Stomach (tissue), 9 donors: ENCODE measurements around the gene ABCD4. TPM values are rescaled to one million over a fixed set of nuclear protein-coding genes. Genes with fewer than 3 reads are reported as not detected.
A peak's percentile ranks its signal among the peaks of the same experiment; 100 is the strongest.

Experiments
- DNase-seq, 2 donors: peaks; one replicate each; pipeline versions ENCODE4 v3.0.0 to v3.0.0-alpha.2; 2013 to 2019
- H3K27ac ChIP-seq, 5 donors: fragments of 200-600 bp in 4 of 5; sonication (generic) in 4 of 5; one replicate each; pipeline ENCODE4 v1.5.1; 2013 to 2019; ENCODE audit warnings: mild to moderate bottlenecking in 1 of 5, moderate library complexity in 1 of 5
- H3K27me3 ChIP-seq, 3 donors: fragments of 200-600 bp; sonication (generic); one replicate each; pipeline ENCODE4 v1.5.1; 2017 to 2019; ENCODE audit warnings: mixed run types in 1 of 3
- H3K36me3 ChIP-seq, 4 donors: fragments of 200-600 bp; sonication (generic); 1 replicate in 3 of 4; 2 replicates in 1 of 4; pipeline ENCODE4 v1.5.1; 2016 to 2019
- H3K4me1 ChIP-seq, 4 donors: fragments of 200-600 bp; sonication (generic); one replicate each; pipeline ENCODE4 v1.5.1; 2016 to 2019
- H3K4me3 ChIP-seq, 4 donors: fragments of 200-600 bp; sonication (generic) in 3 of 4; one replicate each; pipeline ENCODE4 v1.5.1; 2016 to 2019; ENCODE audit warnings: mild to moderate bottlenecking in 1 of 4
- H3K9me3 ChIP-seq, 4 donors: fragments of 200-600 bp; sonication (generic); one replicate each; pipeline ENCODE4 v1.5.1; 2016 to 2019
- EP300 ChIP-seq: sonication (generic); formaldehyde crosslinking; IDR thresholded peaks from one replicate; pipeline ENCODE4 v1.6.1; 2017; ENCODE audit warnings: antibody characterized with exemption
- POLR2A ChIP-seq, 4 donors: fragments of 450-650 bp; IDR thresholded peaks; one replicate each; pipeline ENCODE4 v1.6.1; 2016; ENCODE audit warnings: antibody characterized with exemption in 4 of 4, control low read depth in 2 of 4, mild to moderate bottlenecking in 1 of 4, moderate library complexity in 1 of 4
- POLR2AphosphoS5 ChIP-seq, 3 donors: sonication (generic); formaldehyde crosslinking; IDR thresholded peaks; one replicate each; pipeline ENCODE4 v1.6.1; 2016; ENCODE audit warnings: antibody characterized with exemption in 3 of 3
- WGBS, 5 donors: extraction: QIAGEN DNeasy Blood & Tissue Kit in 3 of 5; methylation state at CpG; one replicate each; pipeline versions ENCODE4 v1.1.5 to v1.1.7; 2013 to 2018; 5-methylcytosine and 5-hydroxymethylcytosine counted together
- intact Hi-C: fragments of 100-400 bp; cut with DNase I; formaldehyde crosslinking; loops from one replicate; pipeline ENCODE4 v1.15.1; 2023; ENCODE audit warnings: low total_unique reads
- polyA plus RNA-seq, 3 donors: library from polyadenylated mRNA; stranded (reverse); fragments of 200-250 nt; gene quantifications; one replicate each; pipeline ENCODE4 v1.2.3, GENCODE V29; 2013
- total RNA-seq, 5 donors: library from RNA; depleted of rRNA; stranded (reverse); fragments of >200 nt; gene quantifications; one replicate each; pipeline versions ENCODE4 v1.1.0 to v1.2.3, GENCODE V29; 2014 to 2016
- TF ChIP-seq, protein P1 (sequence below), 7 experiments: fragments of 450-650 bp in 4 of 7; fragments of 200-600 bp in 3 of 7; sonication (generic) in 3 of 7; IDR thresholded peaks; one replicate each; pipeline ENCODE4 v1.5.1; 2016 to 2019; ENCODE audit warnings: antibody characterized with exemption in 7 of 7, control low read depth in 2 of 7, mild to moderate bottlenecking in 1 of 7
- donor health status: healthy with polysubstance abuse.
- donor health status: Bipolar disorder and iron deficiency.
- donor health status: healthy.

ABCD4 gene
- total and polyA plus RNA-seq, 8 donors = 18.1 to 108 (median 34.4) TPM

DNA sequence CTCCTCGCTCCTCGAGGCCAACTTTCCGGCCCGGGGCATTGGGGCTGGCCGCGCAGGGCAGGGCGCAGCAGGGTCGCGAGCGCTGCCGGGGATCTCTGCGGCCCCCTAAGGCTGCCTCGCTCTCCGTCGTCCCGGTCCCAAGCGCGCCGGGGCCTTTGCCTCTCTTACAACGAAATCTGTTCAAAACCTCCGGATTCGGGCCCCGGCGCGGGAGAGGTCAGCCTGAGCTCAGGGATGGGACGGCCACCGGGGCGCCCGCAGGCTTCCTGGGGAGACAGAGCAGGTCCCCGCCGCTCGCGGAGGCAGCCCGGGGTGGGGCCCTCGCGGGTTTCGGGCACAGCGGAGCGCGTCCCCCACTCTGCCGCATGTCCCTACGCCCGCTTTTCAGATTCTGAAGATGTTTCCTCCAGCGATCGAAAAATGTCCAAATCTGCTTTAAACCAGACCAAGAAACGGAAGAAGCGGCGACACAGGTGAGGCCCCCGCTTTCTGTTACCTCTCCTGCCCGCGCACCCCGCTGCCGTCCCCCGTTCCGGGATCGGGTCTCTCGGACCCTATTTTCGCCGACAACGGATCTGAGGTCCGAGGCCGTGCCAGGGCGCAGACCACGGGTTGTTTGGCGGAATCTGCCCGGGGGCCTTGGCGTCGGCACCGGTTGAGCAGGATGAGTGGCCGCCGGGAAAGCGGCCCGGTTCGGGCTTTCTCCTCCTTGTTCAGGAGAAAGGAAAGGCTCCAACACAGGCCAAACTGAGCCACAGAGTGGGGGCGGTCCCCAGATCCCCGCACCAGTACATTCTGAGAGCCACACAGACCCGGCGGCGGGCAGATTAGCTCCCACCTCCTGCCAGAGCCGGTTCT is 61.7 kb downstream of the ABCD4 start:
- Histone ChIP-seq H3K4me3 (peak overlapping the region; percentile 21 to 52 (median 30)), H3K4me1 (peaks cover 24 to 34% (median 29%) of the 10 kb centered on the region in 4 donors), H3K9me3 (no peaks in the 10 kb centered on the region), H3K36me3 (no peaks in the 10 kb centered on the region), H3K27me3 (peaks cover 24 to 98% (median 79%) of the 10 kb centered on the region in 3 donors), H3K27ac (no peak overlapping the region)
- intact Hi-C loops = no loop called here
- no peak for TF ChIP-seq EP300
- TF ChIP-seq, protein P1, sequence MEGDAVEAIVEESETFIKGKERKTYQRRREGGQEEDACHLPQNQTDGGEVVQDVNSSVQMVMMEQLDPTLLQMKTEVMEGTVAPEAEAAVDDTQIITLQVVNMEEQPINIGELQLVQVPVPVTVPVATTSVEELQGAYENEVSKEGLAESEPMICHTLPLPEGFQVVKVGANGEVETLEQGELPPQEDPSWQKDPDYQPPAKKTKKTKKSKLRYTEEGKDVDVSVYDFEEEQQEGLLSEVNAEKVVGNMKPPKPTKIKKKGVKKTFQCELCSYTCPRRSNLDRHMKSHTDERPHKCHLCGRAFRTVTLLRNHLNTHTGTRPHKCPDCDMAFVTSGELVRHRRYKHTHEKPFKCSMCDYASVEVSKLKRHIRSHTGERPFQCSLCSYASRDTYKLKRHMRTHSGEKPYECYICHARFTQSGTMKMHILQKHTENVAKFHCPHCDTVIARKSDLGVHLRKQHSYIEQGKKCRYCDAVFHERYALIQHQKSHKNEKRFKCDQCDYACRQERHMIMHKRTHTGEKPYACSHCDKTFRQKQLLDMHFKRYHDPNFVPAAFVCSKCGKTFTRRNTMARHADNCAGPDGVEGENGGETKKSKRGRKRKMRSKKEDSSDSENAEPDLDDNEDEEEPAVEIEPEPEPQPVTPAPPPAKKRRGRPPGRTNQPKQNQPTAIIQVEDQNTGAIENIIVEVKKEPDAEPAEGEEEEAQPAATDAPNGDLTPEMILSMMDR (IDR thresholded peaks at IDR 0.05) = no peak
- TF ChIP-seq POLR2AphosphoS5 (IDR thresholded peaks at IDR 0.05) = no peak
- TF ChIP-seq POLR2A (IDR thresholded peaks at IDR 0.05) = no peak
- WGBS, 5 donors = 2 to 6% (median 4%) methylated on average over 34 to 80 of the region's 80 CpGs
- peak in 1 of 2 donors; percentile 36 for DNase-seq

DNA sequence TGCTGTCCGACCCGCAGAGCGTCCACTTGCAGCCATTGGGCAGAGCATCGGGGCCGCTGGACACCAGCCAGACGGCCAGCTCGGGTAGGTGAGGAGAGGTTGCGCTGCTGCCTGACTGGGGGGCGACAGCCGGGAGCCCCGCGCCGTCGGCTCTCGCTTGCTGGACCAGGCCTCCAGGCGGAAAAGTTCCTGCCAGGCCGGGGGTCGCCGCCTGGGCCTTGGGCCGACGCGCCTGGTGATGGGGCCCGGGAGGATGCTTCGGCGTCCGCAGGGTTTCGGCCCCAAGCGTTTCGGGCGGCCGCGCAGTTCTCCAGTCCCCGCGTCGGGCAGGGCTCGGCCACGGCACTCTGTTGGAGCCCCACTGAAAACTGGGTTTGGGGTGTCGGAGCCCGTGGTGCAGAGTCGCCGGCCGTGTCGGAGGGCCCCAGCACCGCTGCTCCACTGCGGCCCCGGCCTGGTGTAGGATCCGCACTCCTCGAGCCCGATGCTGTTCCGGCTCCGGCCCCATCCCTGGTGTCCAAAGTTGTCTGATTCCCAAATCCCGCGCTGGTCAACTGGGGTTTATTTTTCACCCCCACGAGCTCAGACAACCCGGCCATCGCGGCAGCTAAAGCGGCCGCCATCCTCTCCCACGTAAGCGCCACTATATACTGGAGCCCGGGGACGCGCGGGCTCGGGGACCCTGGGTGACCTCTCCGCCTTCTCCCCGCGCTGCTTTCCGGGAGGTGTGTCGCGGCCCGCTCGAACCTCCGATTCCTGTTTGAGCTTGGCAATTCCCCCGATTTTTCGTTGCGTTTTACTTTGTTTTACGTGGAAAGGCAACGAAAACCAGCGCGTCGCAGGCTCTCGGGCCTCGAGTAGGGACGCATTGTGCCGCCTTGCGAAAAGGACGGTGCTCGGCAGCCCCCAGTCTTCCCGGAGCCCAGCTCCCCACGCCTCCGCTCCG is 62.6 kb downstream of the ABCD4 start:
- peak in 1 of 2 donors; percentile 39 for DNase-seq
- H3K36me3 ChIP-seq = no peaks in the 10 kb centered on the region
- H3K4me1 ChIP-seq = peaks cover 24 to 34% (median 29%) of the 10 kb centered on the region in 4 donors
- H3K9me3 ChIP-seq = no peaks in the 10 kb centered on the region
- no peak overlapping the region for H3K27ac ChIP-seq
- peak overlapping the region; percentile 21 to 52 (median 30) for H3K4me3 ChIP-seq
- intact Hi-C loops = no loop called here
- no peak for TF ChIP-seq EP300
- no peak for TF ChIP-seq POLR2AphosphoS5 (IDR thresholded peaks at IDR 0.05)
- TF ChIP-seq, protein P1 (IDR thresholded peaks at IDR 0.05) = no peak
- TF ChIP-seq POLR2A (IDR thresholded peaks at IDR 0.05) = no peak
- WGBS, 5 donors = 3 to 8% (median 7%) methylated on average over 50 to 94 of the region's 94 CpGs
- H3K27me3 ChIP-seq = peaks cover 24 to 89% (median 72%) of the 10 kb centered on the region in 3 donors

DNA sequence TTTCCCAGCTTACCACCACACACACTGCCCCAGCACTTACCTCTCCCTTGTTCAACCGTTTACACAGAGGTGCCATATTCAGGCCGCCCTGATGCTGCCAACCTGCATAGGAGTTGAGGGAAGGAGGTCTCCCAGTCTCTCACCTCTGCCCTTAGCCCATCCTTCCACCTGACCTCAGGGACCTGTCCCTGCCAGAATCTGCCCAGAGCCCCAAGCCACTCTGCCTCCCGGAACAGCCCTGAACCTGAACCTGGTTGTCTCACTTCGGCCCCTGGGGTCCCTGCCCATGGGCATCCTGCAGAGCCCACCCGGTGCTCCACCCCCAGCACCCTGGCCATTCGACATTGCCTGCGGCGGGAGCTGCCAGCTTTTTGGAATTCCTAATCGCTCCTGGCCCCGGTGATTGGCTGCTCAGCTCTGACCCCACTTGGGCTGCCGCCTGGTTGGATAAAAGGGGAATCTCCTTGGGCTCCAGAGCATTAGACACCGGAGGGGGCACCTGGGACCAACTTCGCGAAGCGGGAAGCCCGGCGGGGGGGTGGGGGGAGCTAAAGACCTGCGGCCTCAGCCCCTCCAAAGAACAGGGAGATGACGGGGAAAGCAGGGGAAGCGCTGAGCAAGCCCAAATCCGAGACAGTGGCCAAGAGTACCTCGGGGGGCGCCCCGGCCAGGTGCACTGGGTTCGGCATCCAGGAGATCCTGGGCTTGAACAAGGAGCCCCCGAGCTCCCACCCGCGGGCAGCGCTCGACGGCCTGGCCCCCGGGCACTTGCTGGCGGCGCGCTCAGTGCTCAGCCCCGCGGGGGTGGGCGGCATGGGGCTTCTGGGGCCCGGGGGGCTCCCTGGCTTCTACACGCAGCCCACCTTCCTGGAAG is 63.5 kb downstream of the ABCD4 start, which contains the start of gene VSX2:
VSX2 (plus strand) TSS at position 476 of the 874 bp plus-strand sequence; CDS start at position 589, 113 bp downstream.
- intact Hi-C loops = no loop called here
- TF ChIP-seq POLR2AphosphoS5 (IDR thresholded peaks at IDR 0.05) = no peak
- TF ChIP-seq, protein P1 (IDR thresholded peaks at IDR 0.05) = no peak
- TF ChIP-seq POLR2A (IDR thresholded peaks at IDR 0.05) = no peak
- no peak for TF ChIP-seq EP300
- Histone ChIP-seq H3K9me3 (no peaks in the 10 kb centered on the region), H3K27me3 (peaks cover 24 to 87% (median 67%) of the 10 kb centered on the region in 3 donors), H3K36me3 (no peaks in the 10 kb centered on the region), H3K4me1 (peaks cover 24 to 34% (median 29%) of the 10 kb centered on the region in 4 donors), H3K27ac (no peak within 1 kb of the TSS), H3K4me3 (peak within 1 kb of the TSS; percentile 21 to 52 (median 30))
- DNase-seq = no peak
- WGBS, 5 donors = 6 to 11% (median 9%) methylated on average over 31 to 40 of the region's 40 CpGs
